Measurements from ENCODE around the gene CD3G.
"Not testable (repeated sequence)": the region's sequence is repeated elsewhere in the genome, so short reads cannot be mapped to it uniquely, and the experiment has no call there.

Gene CD3G

DNA sequence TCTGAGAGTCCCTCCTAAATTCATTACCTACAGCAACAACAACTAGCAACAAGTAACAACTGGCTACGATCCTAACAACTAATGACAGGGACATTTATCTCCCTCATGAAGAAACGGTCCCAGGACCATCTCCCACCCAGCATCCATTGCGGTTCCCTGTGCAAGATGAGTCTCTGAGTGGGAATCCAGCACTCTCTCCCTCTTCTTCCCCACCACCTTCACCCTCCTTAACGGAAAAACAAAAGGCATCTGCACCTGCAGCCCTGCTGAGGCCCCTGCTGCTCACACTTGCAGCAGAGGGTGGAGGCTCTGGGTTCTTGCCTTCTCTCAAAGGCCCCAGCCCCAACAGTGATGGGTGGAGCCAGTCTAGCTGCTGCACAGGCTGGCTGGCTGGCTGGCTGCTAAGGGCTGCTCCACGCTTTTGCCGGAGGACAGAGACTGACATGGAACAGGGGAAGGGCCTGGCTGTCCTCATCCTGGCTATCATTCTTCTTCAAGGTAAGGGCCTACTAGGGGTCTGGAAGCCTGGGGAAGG lies at the start of gene CD3G:
CD3G (plus strand) TSS at position 364 of the 535 bp plus-strand sequence; CDS start at position 444, 80 bp downstream.
- H3K4me3 Mint-ChIP-seq = peak within 1 kb of the TSS; percentile 89
- H3K9me3 Mint-ChIP-seq = no peaks in the 10 kb centered on the region
- H3K27me3 Mint-ChIP-seq = no peaks in the 10 kb centered on the region
- H3K36me3 Mint-ChIP-seq (ENCODE audit: low read depth) = peaks cover 54% of the 10 kb centered on the region
- H3K4me1 Mint-ChIP-seq (ENCODE audit: low read depth) = peaks cover 65% of the 10 kb centered on the region
- peak within 1 kb of the TSS; percentile 98 for H3K27ac Mint-ChIP-seq

DNA sequence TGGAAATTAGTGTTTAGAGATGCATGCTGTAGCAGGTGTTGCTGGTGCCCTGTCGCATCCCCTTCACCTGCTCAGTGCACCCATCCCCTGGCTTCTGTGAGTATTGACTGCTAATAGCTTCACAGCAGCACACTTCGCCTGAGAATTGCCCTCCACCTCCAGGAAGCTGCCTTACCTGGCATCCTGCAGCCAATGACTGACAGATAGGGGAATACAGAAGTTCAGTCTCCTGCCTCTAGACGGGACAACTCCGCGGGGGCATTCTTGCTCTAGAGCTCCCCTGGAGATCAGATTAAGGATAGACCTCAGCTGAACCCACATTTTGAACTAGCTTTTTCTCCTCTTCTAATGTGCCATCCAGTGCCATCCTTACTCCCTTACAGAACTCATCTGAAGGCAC lies 48.9 kb upstream of the CD3G start:
- Mint-ChIP-seq H3K9me3 (no peaks in the 10 kb centered on the region), H3K27ac (no peak overlapping the region), H3K36me3 (ENCODE audit: low read depth) (no peaks in the 10 kb centered on the region), H3K4me3 (no peak overlapping the region), H3K27me3 (no peaks in the 10 kb centered on the region), H3K4me1 (ENCODE audit: low read depth) (peaks cover 19% of the 10 kb centered on the region)

DNA sequence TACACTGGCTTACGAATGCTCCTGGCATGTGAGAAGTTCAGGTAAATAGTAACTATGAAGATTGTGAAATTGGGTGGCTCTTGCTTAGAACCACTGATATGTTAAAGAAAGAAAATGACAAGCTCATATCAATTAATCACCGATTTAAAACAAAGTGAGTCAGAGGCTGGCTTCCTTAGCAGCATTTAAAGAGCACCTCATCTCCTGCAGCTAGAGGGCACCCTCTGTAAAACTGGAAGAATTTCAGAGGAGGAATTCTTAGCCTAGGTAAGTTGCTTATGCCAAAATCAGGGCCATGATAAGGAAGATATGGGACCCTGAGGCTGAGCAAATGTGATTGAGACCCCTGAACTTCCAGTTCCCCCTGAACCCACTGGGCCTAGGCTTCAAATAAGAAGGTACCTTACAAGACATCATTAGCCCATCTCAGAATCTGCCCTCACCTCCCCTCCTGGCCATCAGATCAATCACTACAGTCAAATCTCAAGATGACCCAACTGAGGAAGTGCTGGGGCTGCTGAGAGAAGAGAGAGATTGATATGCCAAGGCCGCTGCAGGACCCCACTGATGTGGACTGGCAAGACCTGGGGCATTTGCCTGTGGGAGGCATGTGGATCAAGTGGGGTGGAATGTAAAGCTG lies 48.2 kb upstream of the CD3G start:
- Mint-ChIP-seq H3K9me3 (no peaks in the 10 kb centered on the region), H3K27ac (peak overlapping the region; percentile 74), H3K4me3 (no peak overlapping the region), H3K4me1 (ENCODE audit: low read depth) (peaks cover 17% of the 10 kb centered on the region), H3K27me3 (no peaks in the 10 kb centered on the region), H3K36me3 (ENCODE audit: low read depth) (no peaks in the 10 kb centered on the region)

DNA sequence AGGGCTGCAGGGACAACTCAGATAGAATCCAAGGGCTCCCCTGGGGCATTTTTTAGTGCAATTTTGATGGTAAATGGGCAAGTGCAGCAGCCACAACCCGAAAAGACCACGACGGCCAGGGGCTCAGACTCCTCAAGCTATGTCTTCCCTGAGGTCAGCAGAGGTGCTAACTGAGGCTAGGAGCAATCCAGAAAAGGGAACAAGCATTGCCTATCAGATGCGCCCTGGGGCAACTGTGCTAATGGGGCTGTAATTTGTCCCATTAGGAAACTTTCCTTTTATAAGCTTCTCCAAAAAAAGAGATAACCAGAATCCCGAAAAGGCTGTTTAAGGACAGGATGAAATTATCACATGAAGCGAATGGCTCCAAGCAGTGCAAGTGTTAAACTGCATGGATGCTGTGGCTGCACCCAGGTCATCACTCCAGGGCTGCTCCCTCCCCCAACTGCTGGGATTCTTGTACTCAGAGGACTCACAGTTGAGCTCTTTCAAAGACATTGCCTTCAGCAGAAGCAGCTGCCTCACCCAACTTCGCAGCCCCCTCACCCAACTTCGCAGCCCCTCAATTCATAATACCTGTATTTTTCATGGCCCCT lies 42.4 kb upstream of the CD3G start:
- Mint-ChIP-seq H3K36me3 (ENCODE audit: low read depth) (peaks cover 17% of the 10 kb centered on the region), H3K9me3 (no peaks in the 10 kb centered on the region), H3K27ac (no peak overlapping the region), H3K27me3 (no peaks in the 10 kb centered on the region), H3K4me3 (no peak overlapping the region), H3K4me1 (ENCODE audit: low read depth) (peaks cover 52% of the 10 kb centered on the region)

DNA sequence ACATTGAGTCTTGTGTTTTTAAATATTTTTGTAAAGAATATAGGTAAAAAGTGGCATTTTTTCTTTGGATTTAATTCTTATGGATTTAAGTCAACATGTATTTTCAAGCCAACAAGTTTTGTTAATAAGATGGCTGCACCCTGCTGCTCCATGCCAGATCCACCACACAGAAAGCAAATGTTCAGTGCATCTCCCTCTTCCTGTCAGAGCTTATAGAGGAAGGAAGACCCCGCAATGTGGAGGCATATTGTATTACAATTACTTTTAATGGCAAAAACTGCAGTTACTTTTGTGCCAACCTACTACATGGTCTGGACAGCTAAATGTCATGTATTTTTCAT lies 39.9 kb upstream of the CD3G start:
- Mint-ChIP-seq H3K27ac (peak overlapping the region; percentile 100), H3K4me1 (ENCODE audit: low read depth) (peaks cover 77% of the 10 kb centered on the region), H3K27me3 (no peaks in the 10 kb centered on the region), H3K9me3 (no peaks in the 10 kb centered on the region), H3K4me3 (peak overlapping the region; percentile 99), H3K36me3 (ENCODE audit: low read depth) (peaks cover 42% of the 10 kb centered on the region)

DNA sequence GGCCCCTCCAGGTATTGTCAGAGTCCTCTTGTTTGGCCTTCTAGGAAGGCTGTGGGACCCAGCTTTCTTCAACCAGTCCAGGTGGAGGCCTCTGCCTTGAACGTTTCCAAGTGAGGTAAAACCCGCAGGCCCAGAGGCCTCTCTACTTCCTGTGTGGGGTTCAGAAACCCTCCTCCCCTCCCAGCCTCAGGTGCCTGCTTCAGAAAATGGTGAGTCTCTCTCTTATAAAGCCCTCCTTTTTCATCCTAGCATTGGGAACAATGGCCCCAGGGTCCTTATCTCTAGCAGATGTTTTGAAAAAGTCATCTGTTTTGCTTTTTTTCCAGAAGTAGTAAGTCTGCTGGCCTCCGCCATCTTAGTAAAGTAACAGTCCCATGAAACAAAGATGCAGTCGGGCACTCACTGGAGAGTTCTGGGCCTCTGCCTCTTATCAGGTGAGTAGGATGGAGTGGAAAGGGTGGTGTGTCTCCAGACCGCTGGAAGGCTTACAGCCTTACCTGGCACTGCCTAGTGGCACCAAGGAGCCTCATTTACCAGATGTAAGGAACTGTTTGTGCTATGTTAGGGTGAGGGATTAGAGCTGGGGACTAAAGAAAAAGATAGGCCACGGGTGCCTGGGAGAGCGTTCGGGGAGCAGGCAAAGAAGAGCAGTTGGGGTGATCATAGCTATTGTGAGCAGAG lies 39.4 kb upstream of the CD3G start, which contains the start of gene CD3E:
CD3E (plus strand) TSS at position 163 of the 681 bp plus-strand sequence; CDS start at position 386, 223 bp downstream.
- Mint-ChIP-seq H3K4me1 (ENCODE audit: low read depth) (peaks cover 82% of the 10 kb centered on the region), H3K27ac (peak within 1 kb of the TSS; percentile 100), H3K9me3 (no peaks in the 10 kb centered on the region), H3K4me3 (peak within 1 kb of the TSS; percentile 99), H3K36me3 (ENCODE audit: low read depth) (peaks cover 47% of the 10 kb centered on the region), H3K27me3 (no peaks in the 10 kb centered on the region)

DNA sequence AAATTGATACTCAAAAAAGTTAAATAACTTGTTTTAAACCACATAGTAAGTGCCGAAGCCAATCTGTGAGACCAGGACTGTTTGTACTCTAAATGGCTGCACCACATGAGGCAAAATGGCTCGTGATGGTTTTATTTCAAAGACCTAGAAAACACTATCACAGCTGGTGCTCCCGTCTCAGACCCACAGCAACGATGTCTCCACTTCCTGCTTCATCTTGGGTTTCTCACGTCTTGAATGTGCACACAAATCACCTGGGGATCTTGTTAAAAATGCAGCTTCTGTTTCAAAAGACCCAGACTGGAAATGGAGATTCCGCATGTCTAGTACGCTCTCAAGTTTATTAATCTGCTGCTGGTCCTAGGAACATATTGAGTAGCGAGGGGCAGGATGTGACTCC lies 38.4 kb upstream of the CD3G start:
- Mint-ChIP-seq H3K27ac (peak overlapping the region; percentile 100), H3K4me1 (ENCODE audit: low read depth) (peaks cover 91% of the 10 kb centered on the region), H3K4me3 (peak overlapping the region; percentile 99), H3K9me3 (no peaks in the 10 kb centered on the region), H3K27me3 (no peaks in the 10 kb centered on the region), H3K36me3 (ENCODE audit: low read depth) (peaks cover 57% of the 10 kb centered on the region)

DNA sequence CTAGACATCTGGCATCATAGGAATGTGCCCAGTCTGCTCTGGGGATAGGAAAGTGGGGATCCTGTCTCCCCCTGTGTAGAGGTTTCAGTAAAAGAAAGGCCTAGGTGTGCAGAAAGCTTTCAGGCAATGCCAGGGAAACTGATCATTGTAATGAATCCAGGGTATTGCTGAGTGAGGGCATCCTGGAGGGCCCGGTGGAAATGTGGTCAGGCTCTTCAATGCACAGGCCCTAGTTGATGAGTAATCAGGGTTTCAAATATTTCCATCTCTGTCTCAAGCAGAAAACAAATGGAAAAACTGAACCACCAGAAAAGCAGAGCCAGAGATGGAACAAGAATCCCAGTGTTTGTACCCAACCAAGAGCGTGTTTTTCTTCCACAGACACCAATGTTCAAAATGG lies 37.6 kb upstream of the CD3G start:
- peak overlapping the region; percentile 100 for H3K27ac Mint-ChIP-seq
- H3K9me3 Mint-ChIP-seq = no peaks in the 10 kb centered on the region
- no peaks in the 10 kb centered on the region for H3K27me3 Mint-ChIP-seq
- H3K4me1 Mint-ChIP-seq (ENCODE audit: low read depth) = peaks cover 91% of the 10 kb centered on the region
- peaks cover 65% of the 10 kb centered on the region for H3K36me3 Mint-ChIP-seq (ENCODE audit: low read depth)
- peak overlapping the region; percentile 99 for H3K4me3 Mint-ChIP-seq

DNA sequence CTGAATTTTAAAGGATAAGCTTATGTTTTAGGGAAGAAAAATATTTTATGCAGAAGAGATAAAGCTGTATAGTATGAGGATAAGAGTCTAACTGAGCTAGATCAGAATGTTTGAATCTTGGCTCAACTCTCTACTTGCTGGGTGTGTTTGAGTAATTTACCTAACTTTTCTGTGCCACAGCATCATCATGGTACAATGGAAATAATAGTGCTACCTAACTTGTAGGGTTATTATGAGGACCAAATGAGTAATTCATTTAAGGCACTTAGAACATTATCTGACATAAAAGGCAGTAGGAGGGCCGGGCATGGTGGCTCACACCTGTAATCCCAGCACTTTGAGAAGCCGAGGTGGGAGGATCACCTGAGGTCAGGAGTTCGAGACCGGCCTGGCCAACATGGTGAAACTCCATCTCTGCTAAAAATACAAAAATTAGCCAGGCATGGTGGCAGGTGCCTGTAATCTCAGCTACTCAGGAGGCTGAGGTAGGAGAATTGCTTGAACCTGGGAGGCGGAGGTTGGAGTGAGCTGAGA lies 35.1 kb upstream of the CD3G start:
- Mint-ChIP-seq H3K27ac (peak overlapping the region; percentile 100), H3K4me3 (peak overlapping the region; percentile 99), H3K36me3 (ENCODE audit: low read depth) (peaks cover 89% of the 10 kb centered on the region), H3K4me1 (ENCODE audit: low read depth) (peaks cover 89% of the 10 kb centered on the region)
- H3K9me3 Mint-ChIP-seq, H3K27me3 Mint-ChIP-seq: not testable (repeated sequence)

DNA sequence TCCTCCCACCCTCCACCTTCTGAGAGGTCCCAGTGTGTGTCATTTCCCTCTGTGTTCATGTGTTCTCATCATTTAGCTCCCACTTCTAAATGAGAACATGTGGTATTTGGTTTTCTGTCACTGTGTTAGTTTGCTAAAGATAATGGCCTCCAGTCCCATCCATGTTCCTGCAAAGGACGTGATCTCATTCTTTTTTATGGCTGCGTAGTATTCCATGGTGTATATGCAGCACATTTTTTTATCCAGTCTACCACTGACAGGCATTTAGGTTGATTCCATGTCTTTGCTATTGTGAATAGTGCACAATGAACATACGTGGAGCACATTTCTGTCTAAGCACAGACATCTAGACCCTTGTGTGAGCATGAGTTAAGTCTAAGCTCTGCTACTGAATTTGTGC lies 33.9 kb upstream of the CD3G start:
- H3K27ac Mint-ChIP-seq = peak overlapping the region; percentile 91

DNA sequence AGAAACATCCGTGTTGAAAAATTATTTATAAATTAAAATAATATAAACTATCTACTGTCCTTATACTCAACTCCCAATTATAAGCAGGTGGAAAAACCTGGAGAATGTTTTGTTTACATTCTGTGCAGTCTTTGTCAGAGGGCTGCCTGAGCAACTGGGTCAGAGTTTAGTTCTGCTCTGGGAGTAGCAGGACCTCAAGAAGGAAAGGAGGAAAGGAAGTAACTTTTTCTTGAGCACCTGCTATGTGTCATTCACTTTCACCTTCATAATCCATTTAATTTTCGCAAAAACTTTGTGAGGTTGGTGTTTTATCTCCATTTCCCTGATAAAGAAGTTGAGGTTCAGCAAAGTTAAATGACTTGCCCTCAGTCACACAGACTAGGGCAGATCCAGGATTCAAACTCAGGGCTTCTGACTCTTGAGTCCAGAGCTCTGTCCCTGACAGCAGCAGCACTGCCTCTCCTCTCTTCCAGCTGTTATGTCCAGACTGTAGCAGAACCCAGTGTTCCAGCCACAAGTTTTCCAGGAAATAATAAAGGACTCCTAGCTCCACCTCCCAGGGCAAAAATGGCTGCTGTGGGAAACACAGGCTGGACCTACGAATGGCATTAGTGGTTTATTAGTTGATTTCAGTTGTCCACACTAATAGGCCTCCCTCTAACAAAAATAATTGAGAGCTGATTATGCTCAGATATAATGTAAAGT lies 33.2 kb upstream of the CD3G start:
- Mint-ChIP-seq H3K9me3 (no peaks in the 10 kb centered on the region), H3K36me3 (ENCODE audit: low read depth) (peaks cover 91% of the 10 kb centered on the region), H3K4me3 (no peak overlapping the region), H3K27ac (peak overlapping the region; percentile 88), H3K4me1 (ENCODE audit: low read depth) (peaks cover 94% of the 10 kb centered on the region), H3K27me3 (no peaks in the 10 kb centered on the region)

More for the DNA sequence above, 33.9 kb upstream of the CD3G start:
- Mint-ChIP-seq H3K4me3 (peak overlapping the region; percentile 57), H3K27me3 (no peaks in the 10 kb centered on the region), H3K36me3 (ENCODE audit: low read depth) (peaks cover 93% of the 10 kb centered on the region), H3K4me1 (ENCODE audit: low read depth) (peaks cover 91% of the 10 kb centered on the region), H3K9me3 (no peaks in the 10 kb centered on the region)

DNA sequence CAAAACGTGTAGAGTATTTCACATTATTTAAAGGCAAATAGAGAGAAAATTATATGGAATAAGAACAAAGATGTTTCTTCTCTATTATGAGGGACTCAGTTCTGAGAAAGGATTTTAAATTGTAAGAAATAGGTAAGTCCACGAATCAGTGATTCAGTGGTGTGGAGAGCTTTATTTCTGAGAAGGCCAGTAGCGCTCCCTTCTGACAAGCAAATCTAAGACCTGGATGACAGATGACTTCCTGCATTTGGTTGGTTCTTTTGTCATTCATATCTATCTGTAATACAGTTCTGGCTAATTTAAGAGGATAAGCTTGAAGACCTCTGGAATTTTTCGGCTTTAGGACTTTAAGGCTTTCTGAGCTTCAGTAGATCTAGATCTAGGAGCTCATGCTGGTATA lies 32.6 kb upstream of the CD3G start:
- Mint-ChIP-seq H3K27me3 (no peaks in the 10 kb centered on the region), H3K36me3 (ENCODE audit: low read depth) (peaks cover 88% of the 10 kb centered on the region), H3K27ac (peak overlapping the region; percentile 88), H3K4me3 (no peak overlapping the region), H3K4me1 (ENCODE audit: low read depth) (peaks cover 96% of the 10 kb centered on the region), H3K9me3 (no peaks in the 10 kb centered on the region)

DNA sequence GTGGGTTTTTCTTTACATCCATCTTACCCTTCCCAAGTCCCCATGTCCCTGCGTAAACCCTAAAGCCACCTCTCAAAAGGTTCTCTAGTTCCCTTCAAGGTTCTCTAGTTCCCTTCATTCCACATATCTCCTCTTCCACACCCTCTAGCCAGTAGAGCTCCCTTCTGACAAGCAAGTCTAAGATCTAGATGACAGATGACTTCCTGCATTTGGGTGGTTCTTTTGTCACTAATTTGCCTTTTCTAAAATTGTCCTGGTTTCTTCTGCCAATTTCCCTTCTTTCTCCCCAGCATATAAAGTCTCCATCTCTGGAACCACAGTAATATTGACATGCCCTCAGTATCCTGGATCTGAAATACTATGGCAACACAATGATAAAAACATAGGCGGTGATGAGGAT lies 31.8 kb upstream of the CD3G start:
- Mint-ChIP-seq H3K27ac (peak overlapping the region; percentile 53), H3K4me3 (no peak overlapping the region), H3K27me3 (no peaks in the 10 kb centered on the region), H3K4me1 (ENCODE audit: low read depth) (peaks cover 96% of the 10 kb centered on the region), H3K9me3 (no peaks in the 10 kb centered on the region), H3K36me3 (ENCODE audit: low read depth) (peaks cover 85% of the 10 kb centered on the region)

DNA sequence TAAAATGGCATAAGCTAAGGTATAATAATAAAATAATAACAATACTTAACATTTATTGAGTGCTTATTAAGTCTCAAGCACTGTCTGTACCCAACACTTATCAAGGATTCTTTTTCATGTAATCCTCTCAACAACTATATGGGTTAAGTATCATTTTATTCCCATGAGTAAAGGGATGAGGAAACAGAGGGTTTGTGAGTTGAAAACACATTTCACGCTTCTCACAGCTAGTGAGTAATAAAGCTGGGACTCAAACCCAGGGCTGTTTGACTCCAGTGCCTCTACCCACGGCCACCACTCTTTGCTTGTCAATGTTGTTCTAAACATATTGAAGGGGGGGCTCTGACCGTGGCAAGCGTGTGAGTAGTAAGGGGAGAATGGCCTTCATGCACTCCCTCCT lies 30.9 kb upstream of the CD3G start:
- Mint-ChIP-seq H3K4me3 (no peak overlapping the region), H3K27ac (peak overlapping the region; percentile 42), H3K27me3 (no peaks in the 10 kb centered on the region), H3K4me1 (ENCODE audit: low read depth) (peaks cover 93% of the 10 kb centered on the region), H3K36me3 (ENCODE audit: low read depth) (peaks cover 77% of the 10 kb centered on the region), H3K9me3 (no peaks in the 10 kb centered on the region)

Measured in stimulated activated naive CD8-positive, alpha-beta T cell treated with anti-CD3 and anti-CD28 coated beads, Interleukin-15, Interleukin-2, amounts not matched to agents 100 ng/mL and 50 ng/mL, for 24 hours (primary cell).